SIG-M5 treated with dmso at 0.1 percent for 504 hours (cell line): Measurements from ENCODE around the gene EHMT2.
"Not testable (repeated sequence)": the region's sequence is repeated elsewhere in the genome, so short reads cannot be mapped to it uniquely, and the experiment has no call there.

ENCODE experiments used
- DNase-seq: peaks from one replicate; lab custom pipeline; 2025; ENCODE audit not compliant: unreplicated experiment; lab: John Stamatoyannopoulos, UW

Gene EHMT2

GRCh38 chr6:31844507-31844906 lies 53.0 kb downstream of the EHMT2 start:
- no peak for DNase-seq

- DNase-seq: no peak
These were observed 55.4 kb downstream of the EHMT2 start for GRCh38 chr6:31842053-31842452.

GRCh38 chr6:31839779-31840126 lies 57.7 kb downstream of the EHMT2 start:
- DNase-seq: not testable (repeated sequence)

GRCh38 chr6:31838968-31839367 lies 58.5 kb downstream of the EHMT2 start:
- DNase-seq: no peak

- DNase-seq: not testable (repeated sequence)
These were observed 59.4 kb downstream of the EHMT2 start for GRCh38 chr6:31838114-31838553.

GRCh38 chr6:31837369-31838113 lies 60.0 kb downstream of the EHMT2 start:
- peak; percentile 31 for DNase-seq

GRCh38 chr6:31836474-31837368 lies 60.8 kb downstream of the EHMT2 start:
- peak; percentile 51 for DNase-seq

- no peak for DNase-seq
These were observed 61.4 kb downstream of the EHMT2 start for GRCh38 chr6:31836047-31836473.

GRCh38 chr6:31834367-31835250 lies 62.9 kb downstream of the EHMT2 start:
- peak; percentile 78 for DNase-seq

- DNase-seq: peak; percentile 51
These were observed 65.9 kb downstream of the EHMT2 start for GRCh38 chr6:31831350-31832215.

- DNase-seq: no peak
These were observed 66.6 kb downstream of the EHMT2 start for GRCh38 chr6:31830886-31831335.
